ENCODE results near the gene SETD4.
"Not testable (repeated sequence)": the region's sequence is repeated elsewhere in the genome, so short reads cannot be mapped to it uniquely, and the experiment has no call there.

The SETD4 gene

GRCh38 chr21:36079010-36079649 is 18.8 kb upstream of the SETD4 start:
- H3K36me3 ChIP-seq (ENCODE audit: control insufficient read depth, insufficient read depth, low read length): no peaks in the 10 kb centered on the region
- 91 to 92% methylated on average over 14 of the region's 14 CpGs for WGBS, 2 experiments
- H3K27me3 ChIP-seq (ENCODE audit: control insufficient read depth, insufficient read depth, low read length, poor library complexity, severe bottlenecking): no peaks in the 10 kb centered on the region
- no peak overlapping the region for H3K27ac ChIP-seq (ENCODE audit: insufficient read depth, low read depth, low read length, poor library complexity, severe bottlenecking)
- H3K9me3 ChIP-seq (ENCODE audit: control insufficient read depth, low read length): no peaks in the 10 kb centered on the region
- no peak overlapping the region for H3K4me3 ChIP-seq (ENCODE audit: insufficient read depth, low read depth, low read length)
- no peaks in the 10 kb centered on the region for H3K4me1 ChIP-seq (ENCODE audit: control insufficient read depth, insufficient read depth, low read length)

DNA sequence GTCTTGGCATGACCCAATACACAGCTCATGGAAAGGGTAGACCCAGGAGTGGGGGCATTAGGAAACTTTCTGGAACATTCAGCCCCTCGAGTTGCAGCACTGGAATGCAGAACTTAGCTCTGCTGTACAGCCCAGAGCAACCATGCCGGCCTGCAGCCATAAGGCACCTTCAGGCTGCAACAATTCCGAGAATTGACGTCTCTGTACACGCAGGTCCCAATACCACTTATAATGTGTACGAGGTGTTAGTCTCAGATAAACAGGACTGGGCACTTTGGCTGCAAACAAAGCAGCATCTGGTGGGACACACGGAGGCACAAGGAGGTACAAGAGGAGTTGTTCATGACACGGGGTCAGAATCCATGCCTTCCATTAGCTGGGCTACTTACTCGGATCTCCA is 17.4 kb upstream of the SETD4 start:
- H3K9me3 ChIP-seq (ENCODE audit: control insufficient read depth, low read length): no peaks in the 10 kb centered on the region
- H3K4me3 ChIP-seq (ENCODE audit: insufficient read depth, low read depth, low read length): no peak overlapping the region
- H3K27me3 ChIP-seq (ENCODE audit: control insufficient read depth, insufficient read depth, low read length, poor library complexity, severe bottlenecking): no peaks in the 10 kb centered on the region
- 87 to 90% methylated on average over 9 of the region's 9 CpGs for WGBS, 2 experiments
- no peak overlapping the region for H3K27ac ChIP-seq (ENCODE audit: insufficient read depth, low read depth, low read length, poor library complexity, severe bottlenecking)
- no peaks in the 10 kb centered on the region for H3K36me3 ChIP-seq (ENCODE audit: control insufficient read depth, insufficient read depth, low read length)
- H3K4me1 ChIP-seq (ENCODE audit: control insufficient read depth, insufficient read depth, low read length): no peaks in the 10 kb centered on the region

DNA sequence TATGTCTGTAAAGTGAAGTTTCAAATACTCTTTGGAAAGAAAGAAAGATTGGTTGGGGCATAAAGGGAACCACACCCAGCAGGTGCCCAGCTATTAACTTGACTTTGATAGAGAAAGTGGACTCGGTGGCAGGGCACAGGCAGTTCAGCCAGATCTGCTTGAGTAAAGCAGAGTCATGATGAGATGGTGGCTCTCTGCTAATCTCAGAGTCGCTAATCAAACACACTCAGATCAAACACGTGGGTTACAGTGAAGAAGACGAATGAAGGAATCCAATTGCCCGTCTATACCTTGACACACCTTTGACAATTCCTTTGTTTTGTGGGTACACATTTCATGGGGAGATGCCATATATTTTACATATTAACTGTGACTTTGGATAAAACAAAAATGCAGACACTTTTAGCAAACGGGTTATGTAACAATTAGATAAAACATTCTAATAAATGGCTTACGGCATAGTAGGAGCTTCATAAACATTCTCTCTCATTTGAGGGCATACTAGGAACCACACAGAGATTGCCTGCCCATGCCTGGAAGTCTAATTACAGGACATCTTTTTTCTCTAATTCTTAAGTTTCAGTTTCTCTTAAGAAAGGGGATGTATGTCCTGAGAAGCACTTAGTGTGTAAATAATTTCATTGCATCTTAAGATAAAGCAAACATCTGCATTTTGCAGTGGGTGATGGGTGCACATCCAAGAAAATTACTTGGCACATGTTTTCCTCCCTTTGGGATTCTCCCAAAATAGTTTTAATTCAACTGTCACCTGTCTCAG is 16.7 kb upstream of the SETD4 start:
- H3K4me1 ChIP-seq (ENCODE audit: control insufficient read depth, insufficient read depth, low read length): no peaks in the 10 kb centered on the region
- no peak overlapping the region for H3K27ac ChIP-seq (ENCODE audit: insufficient read depth, low read depth, low read length, poor library complexity, severe bottlenecking)
- 92 to 94% methylated on average over 6 to 7 of the region's 7 CpGs for WGBS, 2 experiments

GRCh38 chr21:36075953-36076352 is 15.6 kb upstream of the SETD4 start:
- Histone ChIP-seq H3K4me3 (ENCODE audit: insufficient read depth, low read depth, low read length) (no peak overlapping the region), H3K9me3 (ENCODE audit: control insufficient read depth, low read length) (no peaks in the 10 kb centered on the region), H3K27ac (ENCODE audit: insufficient read depth, low read depth, low read length, poor library complexity, severe bottlenecking) (no peak overlapping the region), H3K4me1 (ENCODE audit: control insufficient read depth, insufficient read depth, low read length) (no peaks in the 10 kb centered on the region), H3K27me3 (ENCODE audit: control insufficient read depth, insufficient read depth, low read length, poor library complexity, severe bottlenecking) (no peaks in the 10 kb centered on the region), H3K36me3 (ENCODE audit: control insufficient read depth, insufficient read depth, low read length) (peaks cover 5% of the 10 kb centered on the region)
- WGBS, 2 experiments: 86 to 96% methylated on average over 4 of the region's 5 CpGs

More for the DNA sequence above, 16.7 kb upstream of the SETD4 start:
- H3K4me3 ChIP-seq (ENCODE audit: insufficient read depth, low read depth, low read length): no peak overlapping the region
- H3K9me3 ChIP-seq (ENCODE audit: control insufficient read depth, low read length): no peaks in the 10 kb centered on the region
- no peaks in the 10 kb centered on the region for H3K27me3 ChIP-seq (ENCODE audit: control insufficient read depth, insufficient read depth, low read length, poor library complexity, severe bottlenecking)
- peaks cover 1% of the 10 kb centered on the region for H3K36me3 ChIP-seq (ENCODE audit: control insufficient read depth, insufficient read depth, low read length)

GRCh38 chr21:36075171-36075570 is 14.8 kb upstream of the SETD4 start:
- no peaks in the 10 kb centered on the region for H3K4me1 ChIP-seq (ENCODE audit: control insufficient read depth, insufficient read depth, low read length)
- no peak overlapping the region for H3K4me3 ChIP-seq (ENCODE audit: insufficient read depth, low read depth, low read length)
- no peaks in the 10 kb centered on the region for H3K9me3 ChIP-seq (ENCODE audit: control insufficient read depth, low read length)
- WGBS, 2 experiments: 85 to 86% methylated on average over 3 of the region's 3 CpGs
- no peaks in the 10 kb centered on the region for H3K27me3 ChIP-seq (ENCODE audit: control insufficient read depth, insufficient read depth, low read length, poor library complexity, severe bottlenecking)
- peaks cover 5% of the 10 kb centered on the region for H3K36me3 ChIP-seq (ENCODE audit: control insufficient read depth, insufficient read depth, low read length)
- H3K27ac ChIP-seq (ENCODE audit: insufficient read depth, low read depth, low read length, poor library complexity, severe bottlenecking): no peak overlapping the region

DNA sequence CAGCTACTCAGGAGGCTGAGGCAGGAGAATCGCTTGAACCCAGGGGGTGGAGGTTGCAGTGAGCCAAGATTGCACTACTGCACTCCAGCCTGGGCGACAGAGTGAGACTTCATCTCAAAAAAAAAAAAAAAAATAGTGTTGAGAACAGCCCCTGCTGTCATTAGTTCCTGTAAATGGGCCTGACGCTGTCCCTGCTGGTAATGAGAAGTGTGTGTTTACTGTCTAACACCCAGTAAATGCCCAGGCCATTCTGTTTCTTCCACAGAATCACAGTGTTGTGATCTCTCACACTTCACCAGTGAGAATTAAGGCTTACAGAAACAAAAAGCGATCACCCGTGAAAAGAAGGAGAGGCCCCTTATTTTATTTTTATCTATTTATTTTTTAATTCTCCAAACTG is 13.6 kb upstream of the SETD4 start:
- H3K4me3 ChIP-seq (ENCODE audit: insufficient read depth, low read depth, low read length); H3K9me3 ChIP-seq (ENCODE audit: control insufficient read depth, low read length); H3K27ac ChIP-seq (ENCODE audit: insufficient read depth, low read depth, low read length, poor library complexity, severe bottlenecking); H3K27me3 ChIP-seq (ENCODE audit: control insufficient read depth, insufficient read depth, low read length, poor library complexity, severe bottlenecking); H3K4me1 ChIP-seq (ENCODE audit: control insufficient read depth, insufficient read depth, low read length); H3K36me3 ChIP-seq (ENCODE audit: control insufficient read depth, insufficient read depth, low read length): not testable (repeated sequence)
- 87 to 94% methylated on average over 3 to 5 of the region's 5 CpGs for WGBS, 2 experiments

GRCh38 chr21:36073181-36073580 is 12.9 kb upstream of the SETD4 start:
- H3K27me3 ChIP-seq (ENCODE audit: control insufficient read depth, insufficient read depth, low read length, poor library complexity, severe bottlenecking): no peaks in the 10 kb centered on the region
- H3K4me1 ChIP-seq (ENCODE audit: control insufficient read depth, insufficient read depth, low read length): no peaks in the 10 kb centered on the region
- H3K9me3 ChIP-seq (ENCODE audit: control insufficient read depth, low read length): peaks cover 4% of the 10 kb centered on the region
- 76 to 83% methylated on average over 3 of the region's 3 CpGs for WGBS, 2 experiments
- H3K27ac ChIP-seq (ENCODE audit: insufficient read depth, low read depth, low read length, poor library complexity, severe bottlenecking): no peak overlapping the region
- H3K4me3 ChIP-seq (ENCODE audit: insufficient read depth, low read depth, low read length): no peak overlapping the region
- peaks cover 5% of the 10 kb centered on the region for H3K36me3 ChIP-seq (ENCODE audit: control insufficient read depth, insufficient read depth, low read length)

DNA sequence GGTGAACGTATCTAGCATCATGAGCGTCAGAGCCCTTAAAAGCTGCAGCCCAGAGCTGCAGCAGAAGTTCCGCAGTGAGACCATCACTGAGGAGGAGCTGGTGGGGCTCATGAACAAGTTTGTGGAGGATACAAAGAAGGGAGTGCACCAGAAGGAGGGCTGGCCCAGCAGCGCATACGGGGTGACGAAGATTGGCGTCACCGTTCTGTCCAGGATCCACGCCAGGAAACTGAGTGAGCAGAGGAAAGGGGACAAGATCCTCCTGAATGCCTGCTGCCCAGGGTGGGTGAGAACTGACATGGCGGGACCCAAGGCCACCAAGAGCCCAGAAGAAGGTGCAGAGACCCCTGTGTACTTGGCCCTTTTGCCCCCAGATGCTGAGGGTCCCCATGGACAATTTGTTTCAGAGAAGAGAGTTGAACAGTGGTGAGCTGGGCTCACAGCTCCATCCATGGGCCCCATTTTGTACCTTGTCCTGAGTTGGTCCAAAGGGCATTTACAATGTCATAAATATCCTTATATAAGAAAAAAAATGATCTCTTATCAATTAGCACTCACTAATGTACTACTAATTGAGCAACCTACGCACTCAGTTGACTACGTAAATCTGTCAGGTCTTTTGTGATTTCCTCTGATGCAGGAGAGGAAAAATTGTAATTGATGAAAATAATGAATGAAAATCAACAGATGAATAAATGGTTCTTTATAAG is 12.3 kb upstream of the SETD4 start:
- no peaks in the 10 kb centered on the region for H3K27me3 ChIP-seq (ENCODE audit: control insufficient read depth, insufficient read depth, low read length, poor library complexity, severe bottlenecking)
- H3K4me3 ChIP-seq (ENCODE audit: insufficient read depth, low read depth, low read length): no peak overlapping the region
- H3K4me1 ChIP-seq (ENCODE audit: control insufficient read depth, insufficient read depth, low read length): no peaks in the 10 kb centered on the region
- H3K9me3 ChIP-seq (ENCODE audit: control insufficient read depth, low read length): peaks cover 4% of the 10 kb centered on the region
- WGBS, 2 experiments: 96% methylated on average over 12 of the region's 12 CpGs
- H3K36me3 ChIP-seq (ENCODE audit: control insufficient read depth, insufficient read depth, low read length): peaks cover 5% of the 10 kb centered on the region
- H3K27ac ChIP-seq (ENCODE audit: insufficient read depth, low read depth, low read length, poor library complexity, severe bottlenecking): no peak overlapping the region

DNA sequence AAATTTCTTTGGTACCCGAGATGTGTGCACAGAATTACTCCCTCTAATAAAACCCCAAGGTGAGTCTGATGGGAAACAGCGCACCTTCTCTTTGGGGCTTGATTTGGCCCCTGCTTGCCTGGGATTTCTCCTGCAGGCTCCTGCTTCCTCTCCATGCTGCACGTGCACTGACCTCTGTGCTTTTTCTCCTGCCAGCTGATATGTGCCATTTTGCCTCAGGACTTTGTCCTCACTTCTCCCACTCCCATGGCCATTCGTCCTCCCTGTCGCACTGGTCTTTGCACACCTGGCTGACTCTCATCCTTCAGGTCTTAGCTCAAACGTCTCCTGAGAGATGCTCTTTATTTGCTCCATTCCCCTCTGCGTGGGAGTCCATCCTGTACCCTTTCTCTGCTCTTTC is 10.7 kb upstream of the SETD4 start:
- H3K4me3 ChIP-seq (ENCODE audit: insufficient read depth, low read depth, low read length): no peak overlapping the region
- H3K36me3 ChIP-seq (ENCODE audit: control insufficient read depth, insufficient read depth, low read length): peaks cover 5% of the 10 kb centered on the region
- no peaks in the 10 kb centered on the region for H3K27me3 ChIP-seq (ENCODE audit: control insufficient read depth, insufficient read depth, low read length, poor library complexity, severe bottlenecking)
- no peaks in the 10 kb centered on the region for H3K4me1 ChIP-seq (ENCODE audit: control insufficient read depth, insufficient read depth, low read length)
- whole genome bisulfite sequencing, 2 experiments: 87 to 91% methylated on average over 7 of the region's 7 CpGs
- H3K9me3 ChIP-seq (ENCODE audit: control insufficient read depth, low read length): peaks cover 4% of the 10 kb centered on the region
- no peak overlapping the region for H3K27ac ChIP-seq (ENCODE audit: insufficient read depth, low read depth, low read length, poor library complexity, severe bottlenecking)
